ENCODE measurements around the gene FUBP1.

- TF ChIP-seq CTCF (conservative IDR thresholded peaks at IDR 0.05; ENCODE audit: low read length): no peak
- no peak for TF ChIP-seq EZH2phosphoT487 (IDR thresholded peaks at IDR 0.05; ENCODE audit: borderline replicate concordance, low read depth, low read length)
These were observed 79.1 kb downstream of the FUBP1 start for GRCh38 chr1:77899647-77900320.

Measured in OCI-LY7 (cell line).